K562 (cell line): ENCODE results near the gene PODXL2. TPM values are rescaled to one million over a fixed set of nuclear protein-coding genes. Genes with fewer than 3 reads are reported as not detected.

Source experiments
- ARNT ChIP-seq, 2 experiments: fragments of 450-650 bp; IDR thresholded peaks; 2 replicates each; pipeline ENCODE4 v1.6.1; 2016; ENCODE audit warnings: mild to moderate bottlenecking in 1 of 2
- CC2D1A ChIP-seq: fragments of 450-650 bp; IDR thresholded peaks from 2 replicates; pipeline ENCODE4 v1.6.1; 2017; ENCODE audit warnings: mild to moderate bottlenecking
- CTCFL ChIP-seq: IDR thresholded peaks from 2 replicates; pipeline ENCODE4 v1.6.1; 2011; ENCODE audit warnings: borderline replicate concordance, low read depth, mild to moderate bottlenecking, moderate library complexity, low read length; ENCODE audit not compliant: insufficient read depth, poor library complexity, severe bottlenecking
- ETV5 ChIP-seq: sonication (generic); formaldehyde crosslinking; IDR thresholded peaks from 2 replicates; pipeline ENCODE4 v1.4.0; 2020; ENCODE audit warnings: low read depth, mild to moderate bottlenecking, missing genetic modification reagents
- MNT ChIP-seq, 2 experiments: fragments of 450-650 bp; conservative IDR thresholded peaks; 2 replicates each; pipeline ENCODE4 v1.6.1; 2017; ENCODE audit warnings: mild to moderate bottlenecking in 2 of 2, moderate library complexity in 2 of 2
- NR4A1 ChIP-seq, 2 experiments: fragments of 250-450 bp in 1 of 2; fragments of 450-650 bp in 1 of 2; sonication (Bioruptor Pico) in 1 of 2; IDR thresholded peaks; 2 replicates each; pipeline versions ENCODE4 v1.4.0 to v1.6.1; 2016 to 2020; ENCODE audit warnings: mild to moderate bottlenecking in 2 of 2, missing compliant biosample characterization in 1 of 2, missing genetic modification characterization in 1 of 2, moderate library complexity in 1 of 2
- PRDM10 ChIP-seq: fragments of 450-650 bp; IDR thresholded peaks from 2 replicates; pipeline ENCODE4 v1.6.1; 2018; ENCODE audit not compliant: partially characterized antibody
- RBM39 ChIP-seq: fragments of 200-400 bp; formaldehyde crosslinking; optimal IDR thresholded peaks from 2 replicates; pipeline ENCODE3; 2018; ENCODE audit warnings: low read depth, low read length
- ZNF318 ChIP-seq, 2 experiments: fragments of 450-650 bp; IDR thresholded peaks; 2 replicates each; pipeline ENCODE4 v1.6.1; 2016; ENCODE audit warnings: mild to moderate bottlenecking in 2 of 2, borderline replicate concordance in 1 of 2, low read depth in 1 of 2, moderate library complexity in 1 of 2
- polyA plus RNA-seq, 8 experiments: library from polyadenylated mRNA; depleted of rRNA in 4 of 8; stranded (reverse) in 5 of 8; unstranded in 3 of 8; fragments of >200 nt; fragmentation: Nextera tagmentation in 2 of 8; fragmentation: Illumina TruSeq in 1 of 8; extraction: Ambion mirVana in 2 of 8; extraction: Trizol in 1 of 8; gene quantifications; 2 replicates each; pipeline versions ENCODE4 v1.2.1 to v1.2.3, GENCODE V29; 2011 to 2014; ENCODE audit warnings: inconsistent platforms in 1 of 8, missing spikeins in 1 of 8
- total RNA-seq, 7 experiments: library from RNA; depleted of rRNA in 6 of 7; stranded (reverse); fragments of >200 nt in 6 of 7; fragmentation: Illumina TruSeq in 2 of 7; extraction: Trizol in 2 of 7; gene quantifications; 2 replicates each; pipeline versions ENCODE4 v1.2.1 to v1.2.3, GENCODE V29; 2011 to 2021; ENCODE audit warnings: low replicate concordance in 1 of 7

The PODXL2 gene
- total and polyA plus RNA-seq, 9 of the 15 experiments (the other 6 are each of a cell fraction or from before 2014, with no cell fraction given): 0.03 to 52.5 (median 21.9) TPM

GRCh38 chr3:127590593-127591465 is 38.2 kb upstream of the PODXL2 start, which contains the start of gene TPRA1 (continued):
- TF ChIP-seq ZNF318 (IDR thresholded peaks at IDR 0.05; ENCODE audit: borderline replicate concordance in 1 of 2, low read depth in 1 of 2) (no peak), RBM39 (no peak), ARNT (IDR thresholded peaks at IDR 0.05) (no peak), CC2D1A (no peak), PRDM10 (no peak), CTCFL (no peak), NR4A1 (CRISPR knock-in tag; IDR thresholded peaks at IDR 0.05) (no peak), NR4A1 (tag; IDR thresholded peaks at IDR 0.05) (no peak), ETV5 (CRISPR knock-in tag) (no peak), MNT (conservative IDR thresholded peaks at IDR 0.05) (peak; percentile 31 to 52; a peak in 2 of 4 replicates)
